Mesendoderm (in vitro differentiated cells): ENCODE data around the gene MYMX.

Experiments
- DNase-seq: peaks from one replicate; pipeline ENCODE4 v3.0.0; 2013
- H2AK5ac ChIP-seq: 2 replicates; pipeline ENCODE4 v1.6.1; 2013; ENCODE audit warnings: low read length, inconsistent platforms
- H2BK120ac ChIP-seq: 2 replicates; pipeline ENCODE4 v1.6.1; 2013; ENCODE audit warnings: low read depth, mild to moderate bottlenecking, low read length, moderate library complexity, mixed read lengths
- H2BK15ac ChIP-seq: replicated peaks from 2 replicates; pipeline ENCODE4 v1.6.1; 2013; ENCODE audit warnings: low read depth, mild to moderate bottlenecking, moderate library complexity
- H2BK5ac ChIP-seq: 2 replicates; pipeline ENCODE4 v1.6.1; 2013; ENCODE audit warnings: low read length, inconsistent platforms
- H3K18ac ChIP-seq: 2 replicates; pipeline ENCODE4 v1.6.1; 2013; ENCODE audit warnings: mild to moderate bottlenecking, low read length, mixed read lengths
- H3K23ac ChIP-seq: one replicate; pipeline ENCODE4 v1.6.1; 2013; ENCODE audit warnings: low read length
- H3K27ac ChIP-seq: 2 replicates; pipeline ENCODE4 v1.5.1; 2013; ENCODE audit warnings: low read depth, mild to moderate bottlenecking, inconsistent platforms, low read length, moderate library complexity
- H3K27me3 ChIP-seq: 2 replicates; pipeline ENCODE4 v1.6.1; 2013; ENCODE audit warnings: low read length, control low read depth, mild to moderate bottlenecking, inconsistent platforms; ENCODE audit not compliant: insufficient read depth, poor library complexity
- H3K36me3 ChIP-seq: 2 replicates; pipeline ENCODE4 v1.6.1; 2013; ENCODE audit warnings: low read length, inconsistent platforms; ENCODE audit not compliant: control insufficient read depth, insufficient read depth
- H3K4ac ChIP-seq: one replicate; pipeline ENCODE4 v1.6.1; 2013; ENCODE audit warnings: low read depth, mild to moderate bottlenecking, low read length, moderate library complexity
- H3K4me1 ChIP-seq: 2 replicates; pipeline ENCODE4 v1.6.1; 2013; ENCODE audit warnings: low read depth, low read length, inconsistent platforms; ENCODE audit not compliant: control insufficient read depth
- H3K4me2 ChIP-seq: 2 replicates; pipeline ENCODE4 v1.6.1; 2013; ENCODE audit warnings: low read length
- H3K4me3 ChIP-seq: 2 replicates; pipeline ENCODE4 v1.5.1; 2013; ENCODE audit warnings: mild to moderate bottlenecking, low read length
- H3K56ac ChIP-seq: one replicate; pipeline ENCODE4 v1.6.1; 2013; ENCODE audit warnings: low read length
- H3K79me1 ChIP-seq: 2 replicates; pipeline ENCODE4 v1.6.1; 2013; ENCODE audit warnings: low read length, inconsistent platforms
- H3K79me2 ChIP-seq: 2 replicates; pipeline ENCODE4 v1.6.1; 2013; ENCODE audit warnings: mild to moderate bottlenecking, low read length; ENCODE audit not compliant: control insufficient read depth, insufficient read depth
- H3K9ac ChIP-seq: 2 replicates; pipeline ENCODE4 v1.6.1; 2013; ENCODE audit warnings: low read length, inconsistent platforms
- H4K5ac ChIP-seq: one replicate; pipeline ENCODE4 v1.6.1; 2013; ENCODE audit warnings: low read length
- H4K8ac ChIP-seq: one replicate; pipeline ENCODE4 v1.6.1; 2013; ENCODE audit warnings: low read depth, mild to moderate bottlenecking, control low read depth, low read length, moderate library complexity
- WGBS: extraction: QIAGEN DNeasy Blood & Tissue Kit; methylation state at CpG from one replicate; pipeline ENCODE4 v1.1.7; 2013; ENCODE audit warnings: low lambda C conversion rate, missing lambda C conversion rate; ENCODE audit not compliant: insufficient coverage; ENCODE audit errors: extremely low coverage; 5-methylcytosine and 5-hydroxymethylcytosine counted together

MYMX gene

GRCh38 chr6:44263354-44264100, 46.8 kb downstream of the MYMX start:
- Histone ChIP-seq H3K4ac (no peak overlapping the region), H3K27ac (no peak overlapping the region), H3K4me3 (no peak overlapping the region), H3K18ac (no peak overlapping the region), H2BK5ac (no peak overlapping the region), H3K4me2 (peak overlapping the region; percentile 13), H3K27me3 (no peaks in the 10 kb centered on the region), H3K56ac (peak overlapping the region; percentile 72), H3K4me1 (peaks cover 11% of the 10 kb centered on the region), H2AK5ac (no peak overlapping the region), H3K9ac (peak overlapping the region; percentile 85), H4K5ac (no peak overlapping the region), H4K8ac (no peak overlapping the region), H3K79me2 (no peaks in the 10 kb centered on the region), H2BK120ac (no peak overlapping the region), H3K23ac (no peak overlapping the region), H3K79me1 (peaks cover 2% of the 10 kb centered on the region), H3K36me3 (no peaks in the 10 kb centered on the region), H2BK15ac (no peak overlapping the region)
- WGBS = no CpG with 5 or more reads among the region's 9 CpGs
- no peak for DNase-seq

- H3K56ac ChIP-seq = peak overlapping the region; percentile 85
- no peaks in the 10 kb centered on the region for H3K79me2 ChIP-seq
- no peak for DNase-seq
- H4K5ac ChIP-seq = no peak overlapping the region
- no peak overlapping the region for H3K23ac ChIP-seq
- H2BK5ac ChIP-seq = no peak overlapping the region
- no CpG with 5 or more reads among the region's 13 CpGs for WGBS
- H3K4me2 ChIP-seq = peak overlapping the region; percentile 92
- peaks cover 11% of the 10 kb centered on the region for H3K4me1 ChIP-seq
- H2AK5ac ChIP-seq = no peak overlapping the region
- H3K4ac ChIP-seq = no peak overlapping the region
- no peaks in the 10 kb centered on the region for H3K36me3 ChIP-seq
- H3K27me3 ChIP-seq = no peaks in the 10 kb centered on the region
- H3K27ac ChIP-seq = no peak overlapping the region
- no peak overlapping the region for H2BK120ac ChIP-seq
- H3K18ac ChIP-seq = no peak overlapping the region
- H3K9ac ChIP-seq = peak overlapping the region; percentile 85
- H4K8ac ChIP-seq = no peak overlapping the region
- H3K79me1 ChIP-seq = peaks cover 2% of the 10 kb centered on the region
- peak overlapping the region; percentile 67 for H3K4me3 ChIP-seq
- H2BK15ac ChIP-seq = no peak overlapping the region
These were observed 47.7 kb downstream of the MYMX start for GRCh38 chr6:44264154-44265006.

- Histone ChIP-seq H4K8ac (no peak within 1 kb of the TSS), H2BK15ac (no peak within 1 kb of the TSS), H3K4me3 (peak within 1 kb of the TSS; percentile 67), H2BK5ac (no peak within 1 kb of the TSS), H4K5ac (no peak within 1 kb of the TSS), H3K79me2 (no peaks in the 10 kb centered on the region), H3K27me3 (no peaks in the 10 kb centered on the region), H3K4ac (no peak within 1 kb of the TSS), H3K4me1 (peaks cover 11% of the 10 kb centered on the region), H3K4me2 (peak within 1 kb of the TSS; percentile 92), H2BK120ac (no peak within 1 kb of the TSS), H3K79me1 (peaks cover 2% of the 10 kb centered on the region), H3K23ac (no peak within 1 kb of the TSS), H2AK5ac (no peak within 1 kb of the TSS), H3K56ac (peak within 1 kb of the TSS; percentile 85), H3K27ac (no peak within 1 kb of the TSS), H3K36me3 (no peaks in the 10 kb centered on the region), H3K18ac (peak within 1 kb of the TSS; percentile 53), H3K9ac (peak within 1 kb of the TSS; percentile 85)
- WGBS = no CpG with 5 or more reads among the region's 72 CpGs
- peak; percentile 91 for DNase-seq
These were observed 48.4 kb downstream of the MYMX start, which contains the start of gene NFKBIE for GRCh38 chr6:44265007-44265721. NFKBIE (minus strand) TSS chr6:44265551; CDS start chr6:44265346, 205 bp downstream.

GRCh38 chr6:44265722-44266233, 49.1 kb downstream of the MYMX start:
- peaks cover 11% of the 10 kb centered on the region for H3K4me1 ChIP-seq
- no peak overlapping the region for H3K27ac ChIP-seq
- H3K4me3 ChIP-seq = no peak overlapping the region
- no peak overlapping the region for H3K18ac ChIP-seq
- no peaks in the 10 kb centered on the region for H3K79me2 ChIP-seq
- no peak overlapping the region for H2BK5ac ChIP-seq
- H3K27me3 ChIP-seq = no peaks in the 10 kb centered on the region
- no peak overlapping the region for H2AK5ac ChIP-seq
- no peak overlapping the region for H2BK120ac ChIP-seq
- WGBS = 100% methylated on average over 1 of the region's 17 CpGs
- H3K4me2 ChIP-seq = no peak overlapping the region
- peaks cover 2% of the 10 kb centered on the region for H3K79me1 ChIP-seq
- no peak overlapping the region for H3K9ac ChIP-seq
- no peaks in the 10 kb centered on the region for H3K36me3 ChIP-seq
- H3K56ac ChIP-seq = peak overlapping the region; percentile 59
- H4K5ac ChIP-seq = no peak overlapping the region
- no peak overlapping the region for H3K4ac ChIP-seq
- no peak overlapping the region for H4K8ac ChIP-seq
- H2BK15ac ChIP-seq = no peak overlapping the region
- no peak for DNase-seq
- H3K23ac ChIP-seq = no peak overlapping the region

- H3K79me1 ChIP-seq = peaks cover 2% of the 10 kb centered on the region
- no peaks in the 10 kb centered on the region for H3K79me2 ChIP-seq
- H3K27me3 ChIP-seq = no peaks in the 10 kb centered on the region
- no peak overlapping the region for H3K27ac ChIP-seq
- H3K9ac ChIP-seq = no peak overlapping the region
- H3K4ac ChIP-seq = no peak overlapping the region
- DNase-seq = no peak
- no peak overlapping the region for H3K18ac ChIP-seq
- no CpG with 5 or more reads among the region's 3 CpGs for WGBS
- H2BK15ac ChIP-seq = no peak overlapping the region
- no peak overlapping the region for H3K23ac ChIP-seq
- no peak overlapping the region for H2BK120ac ChIP-seq
- no peak overlapping the region for H3K4me2 ChIP-seq
- no peak overlapping the region for H3K4me3 ChIP-seq
- peaks cover 11% of the 10 kb centered on the region for H3K4me1 ChIP-seq
- no peak overlapping the region for H2BK5ac ChIP-seq
- H4K8ac ChIP-seq = no peak overlapping the region
- H3K56ac ChIP-seq = no peak overlapping the region
- H4K5ac ChIP-seq = no peak overlapping the region
- H2AK5ac ChIP-seq = no peak overlapping the region
- H3K36me3 ChIP-seq = no peaks in the 10 kb centered on the region
These were observed 49.6 kb downstream of the MYMX start for GRCh38 chr6:44266347-44266746.
